GM21381 (cell line): ENCODE results near the gene SPG7.

Source experiments
- ATAC-seq: cut with Tn5 transposase; IDR thresholded peaks from one replicate; pipeline ENCODE4 v1.9.1; 2021; ENCODE audit warnings: mild to moderate bottlenecking, moderate library complexity; ENCODE audit not compliant: unreplicated experiment

SPG7 gene

DNA sequence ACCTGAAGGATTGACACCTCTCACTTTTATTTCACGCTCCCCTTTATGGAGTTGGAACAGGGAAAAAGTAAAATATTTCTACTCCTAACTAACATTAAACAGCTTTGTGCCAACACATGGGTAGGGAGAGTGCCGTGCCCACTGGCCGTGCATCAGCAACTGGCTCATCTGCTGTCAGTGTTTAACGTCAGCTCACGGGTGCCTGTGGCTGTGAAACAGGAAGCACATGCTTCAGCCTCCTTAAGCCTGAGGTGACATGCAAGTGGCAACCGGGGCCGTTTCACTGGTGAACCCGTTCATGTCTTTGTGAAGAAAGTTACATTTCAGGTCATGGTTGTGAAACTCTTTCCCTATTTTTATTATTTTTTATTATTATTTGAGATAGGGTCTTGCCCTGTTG is 3.2 kb downstream of the SPG7 start:
- ATAC-seq: no peak

DNA sequence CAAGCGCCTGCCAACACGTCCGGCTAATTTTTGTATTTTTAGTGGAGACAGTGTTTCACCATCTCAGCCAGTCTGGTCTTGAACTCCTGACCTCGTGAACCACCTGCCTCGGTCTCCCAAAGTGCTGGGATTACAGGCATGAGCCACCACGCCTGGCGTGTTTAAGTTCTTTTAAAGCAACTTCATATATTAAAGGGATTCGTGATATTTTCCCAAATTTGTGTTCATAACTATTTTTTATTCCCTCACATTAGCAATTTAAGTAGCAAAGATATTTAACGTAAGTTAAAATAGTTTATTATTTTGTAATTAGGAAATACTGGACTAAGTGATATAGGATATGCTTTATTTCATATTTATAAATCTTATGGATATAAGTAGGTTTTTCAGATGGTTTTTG is 4.2 kb downstream of the SPG7 start:
- no peak for ATAC-seq

- ATAC-seq: no peak
Measured at GRCh38 chr16:89517128-89517527, 8.9 kb downstream of the SPG7 start.

DNA sequence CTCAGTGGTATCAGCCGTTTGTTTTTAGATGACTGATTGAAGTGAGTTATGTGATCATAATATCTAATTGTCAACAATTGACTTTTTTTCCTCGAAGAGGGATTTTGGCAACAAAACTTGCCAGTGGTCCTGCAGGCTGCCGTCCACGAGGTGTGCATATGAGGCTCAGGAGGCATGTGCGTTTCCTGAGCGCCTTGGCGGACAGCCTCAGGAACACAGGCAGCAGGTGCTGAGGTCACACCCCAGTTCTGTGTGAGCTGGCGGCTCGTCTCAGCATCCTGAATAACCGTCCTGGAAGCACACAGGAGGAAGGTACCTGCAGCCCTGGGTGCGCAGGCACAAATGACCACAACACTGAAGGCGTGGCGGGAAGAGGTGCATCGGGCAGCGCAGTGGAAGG is 11.7 kb downstream of the SPG7 start:
- no peak for ATAC-seq

DNA sequence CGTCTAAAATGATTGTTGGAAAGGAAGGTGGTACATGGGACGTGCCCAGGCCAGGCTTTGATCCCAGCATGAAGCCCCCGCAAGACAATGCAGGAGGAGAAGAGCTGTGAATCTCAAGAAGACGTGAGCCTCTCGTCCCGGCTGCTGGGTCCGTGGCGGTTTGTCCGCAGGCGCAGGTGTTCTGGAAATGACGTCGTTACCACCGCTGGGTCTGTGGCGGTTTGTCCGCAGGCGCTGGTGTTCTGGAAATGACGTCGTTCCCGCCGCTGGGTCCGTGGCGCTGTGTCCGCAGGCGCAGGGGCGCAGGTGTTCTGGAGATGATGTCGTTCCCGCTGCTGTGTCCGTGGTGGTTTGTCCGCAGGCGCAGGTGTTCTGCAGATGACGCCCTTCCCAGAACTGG is 14.1 kb downstream of the SPG7 start:
- no peak for ATAC-seq

DNA sequence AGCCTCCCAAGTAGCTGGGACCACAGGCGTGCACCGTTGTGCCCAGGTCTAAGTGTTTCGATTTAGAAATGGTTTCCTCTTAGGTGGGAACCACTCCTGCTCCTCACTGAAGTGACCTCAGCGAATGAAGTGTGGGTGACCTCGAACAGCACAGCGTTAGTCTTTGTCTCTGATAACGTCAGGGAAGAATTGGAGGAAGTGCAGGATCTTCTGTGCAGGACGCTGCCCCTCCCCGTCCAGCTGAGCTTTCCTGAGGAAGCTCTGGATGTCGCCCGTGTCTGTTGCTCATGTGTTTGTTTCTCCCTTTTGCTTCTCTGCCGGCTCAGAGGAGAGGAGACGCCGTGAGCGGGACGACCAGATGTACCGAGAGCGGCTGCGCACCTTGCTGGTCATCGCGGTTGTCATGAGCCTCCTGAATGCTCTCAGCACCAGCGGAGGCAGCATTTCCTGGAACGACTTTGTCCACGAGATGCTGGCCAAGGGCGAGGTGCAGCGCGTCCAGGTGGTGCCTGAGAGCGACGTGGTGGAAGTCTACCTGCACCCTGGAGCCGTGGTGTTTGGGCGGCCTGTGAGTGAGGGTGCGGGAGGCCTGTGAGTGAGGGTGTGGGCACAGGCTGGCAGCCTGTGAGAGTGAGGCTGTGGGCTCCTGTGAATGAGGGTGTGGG is 15.6 kb downstream of the SPG7 start:
- no peak for ATAC-seq

GRCh38 chr16:89525146-89525913 is 17.1 kb downstream of the SPG7 start:
- no peak for ATAC-seq

- ATAC-seq: no peak
Measured at GRCh38 chr16:89529097-89529496, 20.9 kb downstream of the SPG7 start.

GRCh38 chr16:89530401-89531381 is 22.5 kb downstream of the SPG7 start:
- ATAC-seq: no peak

GRCh38 chr16:89531821-89532526 is 23.8 kb downstream of the SPG7 start:
- no peak for ATAC-seq

DNA sequence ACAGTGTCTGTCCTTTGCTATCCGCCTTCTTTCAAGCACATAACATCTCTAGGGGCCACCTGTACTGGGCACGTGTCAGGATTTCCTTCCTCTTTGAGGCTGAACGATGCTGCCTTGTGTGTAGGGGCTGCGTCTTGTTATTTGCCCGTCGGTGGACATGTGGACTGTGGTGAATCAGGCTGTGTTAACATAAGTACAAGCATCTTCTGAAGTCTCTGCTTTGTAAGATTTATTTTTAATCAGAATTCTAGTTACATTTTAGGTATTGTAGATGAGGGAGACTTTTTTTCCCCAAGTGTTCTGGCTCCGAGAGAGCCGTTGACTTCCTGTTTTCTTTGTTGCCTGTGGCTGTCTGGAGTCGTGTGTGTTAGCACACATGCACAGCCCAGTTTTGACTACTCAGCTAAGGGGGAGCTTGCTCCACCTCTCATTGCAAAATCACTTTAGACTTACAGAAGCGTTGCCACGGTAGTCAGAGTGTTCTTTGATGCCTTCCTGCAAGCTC is 26.1 kb downstream of the SPG7 start:
- no peak for ATAC-seq

DNA sequence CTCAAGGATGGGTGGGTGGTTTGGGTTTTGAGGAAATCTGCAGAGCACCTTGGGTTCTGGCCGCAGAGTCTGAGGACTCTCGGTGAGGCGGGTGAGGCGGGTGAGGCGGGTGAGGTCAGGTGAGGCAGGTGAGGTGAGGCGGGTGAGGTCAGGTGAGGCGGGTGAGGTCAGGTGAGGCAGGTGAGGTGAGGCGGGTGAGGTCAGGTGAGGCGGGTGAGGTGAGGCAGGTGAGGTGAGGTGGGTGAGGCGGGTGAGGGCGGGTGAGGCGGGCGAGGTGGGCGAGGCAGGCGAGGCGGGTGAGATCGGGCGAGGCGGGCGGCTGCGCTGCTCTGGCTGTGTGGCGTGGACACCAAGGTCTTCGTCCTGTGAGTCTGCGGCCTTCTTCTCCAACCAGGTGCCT is 28.2 kb downstream of the SPG7 start:
- ATAC-seq: no peak

DNA sequence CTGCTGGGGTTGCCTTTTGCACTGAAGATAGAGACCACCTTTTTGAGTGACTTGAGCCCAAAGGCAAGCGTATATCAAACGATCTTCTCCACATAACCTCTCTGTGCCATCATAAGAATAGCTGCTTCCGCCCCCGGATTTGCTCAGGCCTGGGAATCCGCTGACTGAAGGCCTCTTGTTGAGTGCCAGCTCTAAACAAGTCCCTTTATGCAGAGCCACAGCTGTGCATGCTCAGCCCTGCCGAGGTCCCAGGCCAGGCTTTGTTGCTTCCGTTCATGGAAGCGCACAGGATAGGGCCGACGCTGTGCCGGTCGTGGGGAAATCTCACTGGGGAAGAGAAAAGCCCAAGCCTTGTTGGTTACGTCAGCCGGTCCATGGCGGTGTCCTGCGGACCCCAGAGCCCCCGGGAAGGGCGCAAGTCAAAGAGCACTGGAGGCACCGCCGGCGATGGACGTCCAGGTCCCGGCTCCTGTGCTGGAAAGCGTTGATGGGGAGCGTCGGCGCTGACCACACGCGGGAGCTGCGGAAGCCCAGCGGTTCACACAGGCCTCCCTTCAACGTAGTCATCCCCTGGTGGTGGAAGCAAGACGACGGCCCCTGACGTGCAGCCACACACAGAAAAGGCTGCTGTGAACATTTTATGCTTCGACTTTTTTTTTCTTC is 28.8 kb downstream of the SPG7 start:
- ATAC-seq: no peak

DNA sequence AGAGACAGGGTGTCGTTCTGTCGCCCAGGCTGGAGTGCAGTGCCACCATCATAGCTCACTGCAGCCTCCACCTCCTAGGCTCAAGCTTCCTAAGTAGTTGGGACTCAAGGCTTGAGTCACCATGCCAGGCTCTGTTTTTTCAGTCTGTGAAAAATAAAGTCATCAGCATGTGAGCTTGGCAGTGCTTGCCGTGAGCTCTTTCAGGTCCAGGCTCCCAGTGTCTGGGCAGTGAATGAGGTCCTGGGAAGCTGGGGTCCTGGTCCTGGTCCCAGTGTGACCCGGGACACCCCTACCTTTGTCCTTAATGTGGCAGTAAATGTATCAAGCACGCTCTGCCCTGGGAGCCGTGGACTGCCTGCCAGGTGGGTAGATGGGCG is 29.3 kb downstream of the SPG7 start:
- no peak for ATAC-seq

- no peak for ATAC-seq
Measured at GRCh38 chr16:89538286-89538685, 30.1 kb downstream of the SPG7 start.

DNA sequence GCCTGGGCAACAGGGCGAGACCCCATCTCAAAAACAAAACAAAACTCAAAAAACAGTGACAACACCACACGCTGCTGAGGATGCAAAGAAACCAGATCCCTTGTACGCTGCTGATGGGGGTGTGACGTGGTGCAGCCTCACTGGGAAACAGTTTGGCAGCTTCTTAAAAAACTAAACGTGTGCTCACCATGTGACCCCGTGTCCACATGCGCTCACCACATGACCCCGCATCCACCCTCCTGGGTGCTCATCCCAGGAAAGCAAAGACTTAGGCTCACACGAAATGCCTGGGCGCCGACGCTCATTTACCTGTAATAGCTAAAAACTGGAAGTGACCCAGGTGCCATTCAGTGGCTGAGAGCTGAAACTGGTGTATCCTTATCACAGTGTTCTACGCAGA is 32.4 kb downstream of the SPG7 start:
- no peak for ATAC-seq

DNA sequence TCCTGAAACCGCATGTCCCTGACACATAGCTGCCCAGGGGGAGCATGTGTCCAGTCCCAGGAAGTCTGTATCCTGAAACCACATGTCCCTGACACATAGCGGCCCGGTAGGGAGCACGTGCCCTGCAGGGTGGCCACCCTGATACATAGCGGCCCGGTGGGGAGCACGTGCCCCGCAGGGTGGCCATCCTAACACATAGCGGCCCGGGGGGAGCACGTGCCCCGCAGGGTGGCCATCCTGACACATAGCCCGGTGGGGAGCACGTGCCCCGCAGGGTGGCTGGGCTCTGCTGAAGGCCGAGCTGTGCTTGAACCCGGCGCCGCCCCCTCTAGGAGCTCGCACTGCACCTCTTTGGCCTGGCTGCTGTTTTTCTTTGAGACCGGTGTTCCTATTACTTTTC is 33.6 kb downstream of the SPG7 start:
- no peak for ATAC-seq

- ATAC-seq: no peak
Measured at GRCh38 chr16:89544113-89544512, 35.9 kb downstream of the SPG7 start.

DNA sequence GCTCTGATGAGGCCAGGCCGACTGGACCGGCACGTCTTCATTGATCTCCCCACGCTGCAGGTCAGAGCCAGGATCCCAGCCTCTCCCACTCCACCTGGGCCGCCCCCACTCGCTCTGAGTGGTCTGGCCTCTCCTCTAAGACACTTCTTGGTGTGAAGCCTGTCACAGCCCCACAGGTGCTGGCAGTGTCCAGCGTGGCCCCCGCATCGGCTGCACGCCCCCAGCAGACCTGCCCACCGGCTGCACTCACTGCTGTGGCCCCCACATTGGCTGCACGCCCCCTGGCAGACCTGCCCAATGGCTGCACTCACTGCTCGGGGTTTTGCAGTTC is 36.5 kb downstream of the SPG7 start:
- ATAC-seq: no peak

DNA sequence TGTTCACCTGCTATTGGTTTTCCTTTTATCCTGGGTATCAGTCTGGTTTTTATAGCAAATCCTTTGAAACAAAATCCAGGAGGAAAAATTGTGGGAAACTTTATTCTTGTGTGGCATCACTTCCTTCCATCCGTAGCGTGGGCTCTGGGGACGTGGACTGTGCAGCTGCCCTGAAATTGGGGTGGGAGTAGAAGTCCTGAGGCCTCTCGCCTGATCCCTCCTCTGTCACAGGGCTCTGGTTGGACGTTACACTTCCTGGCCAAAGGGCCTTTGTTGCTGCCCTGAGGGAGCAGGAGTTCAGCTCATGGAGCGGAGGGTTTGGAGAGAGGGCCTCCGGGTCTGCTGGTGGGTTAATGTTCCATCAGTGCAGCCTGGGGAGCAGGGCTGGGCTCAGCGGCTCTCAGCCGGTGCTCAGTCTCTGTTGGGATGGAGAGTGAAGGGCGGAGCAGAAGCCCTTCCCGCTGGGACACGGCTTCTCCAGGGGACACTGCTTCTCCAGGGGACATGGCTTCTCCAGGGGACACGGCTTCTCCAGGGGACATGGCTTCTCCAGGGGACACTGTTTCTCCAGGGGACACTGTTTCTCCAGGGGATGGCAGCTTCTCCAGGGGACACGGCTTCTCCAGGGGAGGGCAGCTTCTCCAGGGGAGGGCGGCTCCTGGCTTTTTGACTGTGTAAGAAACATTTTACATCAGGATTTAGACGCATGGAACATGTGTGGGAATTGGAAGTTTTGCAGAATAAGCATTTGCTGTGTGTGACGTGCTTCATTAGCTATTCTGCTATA is 37.0 kb downstream of the SPG7 start:
- no peak for ATAC-seq
